AG09309 (cell line): Measurements from ENCODE around the gene MAD1L1.
"Not testable (repeated sequence)": the region's sequence is repeated elsewhere in the genome, so short reads cannot be mapped to it uniquely, and the experiment has no call there.

Experiments used
- DNase-seq: peaks from one replicate; pipeline ENCODE4 v3.0.0-alpha.2; 2010; ENCODE audit warnings: low read depth
- H3K4me3 ChIP-seq: 2 replicates; pipeline ENCODE4 v1.5.1; 2011; ENCODE audit warnings: mild to moderate bottlenecking, low read depth, low read length, moderate library complexity; ENCODE audit not compliant: control insufficient read depth
- CTCF ChIP-seq: IDR thresholded peaks from 2 replicates; pipeline ENCODE4 v1.5.1; 2011; ENCODE audit warnings: mild to moderate bottlenecking, low read depth, low read length, inconsistent platforms; ENCODE audit not compliant: insufficient read depth, control insufficient read depth; ENCODE audit errors: missing control alignments

Gene MAD1L1

DNA sequence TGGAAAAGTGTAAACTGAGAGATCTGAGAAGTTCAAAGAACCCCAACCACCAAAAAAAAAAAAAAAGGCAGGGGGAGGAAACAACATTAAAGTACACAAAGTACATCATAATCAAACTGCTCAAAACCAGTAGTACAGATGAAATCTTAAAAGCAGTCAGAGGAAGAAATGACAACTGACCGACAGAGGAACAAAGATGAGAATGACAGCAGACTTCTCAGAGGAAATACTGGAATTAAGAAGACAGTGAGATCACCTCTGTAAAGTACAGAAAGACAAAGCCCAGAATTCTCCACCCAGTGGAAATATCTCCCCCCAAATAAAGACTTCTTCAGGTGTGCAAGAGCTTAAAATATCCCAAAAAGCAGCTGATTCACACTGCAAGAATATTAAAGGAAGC is 403.1 kb downstream of the MAD1L1 start:
- DNase-seq, H3K4me3 ChIP-seq: not testable (repeated sequence)

DNA sequence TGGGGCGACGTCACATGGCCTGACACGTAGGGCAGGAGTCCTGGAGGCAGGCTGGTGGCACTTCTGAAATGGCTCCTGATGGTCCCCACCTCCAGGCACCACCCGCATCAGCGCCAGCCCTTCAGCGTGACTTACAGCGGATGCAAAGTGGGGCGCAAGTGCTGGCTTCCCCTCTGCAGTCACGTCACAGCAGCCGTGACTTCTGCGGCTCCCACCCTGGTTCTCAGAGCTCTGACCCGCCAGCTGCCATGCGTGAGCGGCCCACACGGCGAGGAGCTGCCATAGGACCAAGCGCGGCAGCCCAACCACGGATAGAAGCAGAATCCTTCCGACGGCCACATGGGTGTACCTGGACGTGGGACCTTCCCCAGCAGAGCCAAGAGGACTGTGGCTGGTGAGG is 403.6 kb downstream of the MAD1L1 start:
- H3K4me3 ChIP-seq: no peak overlapping the region
- no peak for TF ChIP-seq CTCF
- no peak for DNase-seq

DNA sequence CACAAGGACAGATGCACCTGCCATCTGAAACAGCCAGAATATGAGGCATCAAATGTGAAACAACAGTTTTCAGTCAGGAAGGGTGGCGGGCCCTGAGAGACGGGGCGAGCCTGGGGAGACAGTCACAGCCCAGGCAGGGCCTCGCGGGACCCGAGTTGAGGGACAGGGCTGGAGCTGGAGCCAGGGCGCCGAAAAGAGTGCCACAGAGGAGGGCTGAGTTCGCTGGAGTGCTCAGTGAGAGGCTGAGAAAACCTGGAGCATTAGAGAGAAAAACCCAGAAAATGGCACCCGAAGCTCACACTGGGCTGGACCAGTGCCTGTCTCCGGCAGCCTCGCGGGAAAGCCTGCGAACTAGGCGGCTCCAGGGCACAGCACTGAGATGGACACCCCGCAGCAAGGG is 404.6 kb downstream of the MAD1L1 start:
- not testable (repeated sequence) for DNase-seq

DNA sequence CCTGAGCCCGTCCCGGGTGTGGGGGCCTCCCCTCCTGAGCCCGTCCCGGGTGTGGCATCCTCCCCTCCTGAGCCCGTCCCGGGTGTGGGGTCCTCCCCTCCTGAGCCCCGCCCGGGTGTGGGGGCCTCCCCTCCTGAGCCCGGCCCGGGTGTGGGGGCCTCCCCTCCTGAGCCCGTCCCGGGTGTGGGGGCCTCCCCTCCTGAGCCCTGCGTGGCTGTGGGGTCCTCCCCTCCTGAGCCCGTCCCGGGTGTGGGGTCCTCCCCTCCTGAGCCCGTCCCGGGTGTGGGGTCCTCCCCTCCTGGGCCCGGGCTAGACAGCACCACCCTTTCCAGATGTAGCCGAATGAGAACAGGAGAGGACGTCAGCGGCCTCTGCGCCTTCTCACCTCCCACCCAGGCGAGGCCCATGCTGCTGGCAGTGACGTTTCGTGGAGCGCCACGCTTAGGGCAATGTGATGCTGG is 405.2 kb downstream of the MAD1L1 start:
- not testable (repeated sequence) for H3K4me3 ChIP-seq, DNase-seq

More for the DNA sequence above, 404.6 kb downstream of the MAD1L1 start:
- not testable (repeated sequence) for H3K4me3 ChIP-seq

- H3K4me3 ChIP-seq, DNase-seq: not testable (repeated sequence)
Measured at GRCh38 chr7:1826931-1827330, 405.8 kb downstream of the MAD1L1 start.

- H3K4me3 ChIP-seq: no peak overlapping the region
- no peak for TF ChIP-seq CTCF
- no peak for DNase-seq
Measured at GRCh38 chr7:1825897-1826741, 406.6 kb downstream of the MAD1L1 start.

DNA sequence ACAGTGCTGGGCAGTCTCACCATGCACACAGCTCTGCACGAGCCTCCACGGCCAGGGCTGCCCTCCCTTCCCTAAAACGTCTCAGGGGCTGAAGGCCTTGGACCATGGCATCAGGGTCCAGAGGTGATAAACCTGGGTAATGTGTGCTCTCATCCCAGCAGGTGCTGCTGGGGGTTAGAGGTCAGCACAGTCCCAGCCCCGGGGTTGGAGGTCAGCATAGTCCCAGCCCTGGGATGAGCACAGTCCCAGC is 407.2 kb downstream of the MAD1L1 start:
- not testable (repeated sequence) for H3K4me3 ChIP-seq, DNase-seq

DNA sequence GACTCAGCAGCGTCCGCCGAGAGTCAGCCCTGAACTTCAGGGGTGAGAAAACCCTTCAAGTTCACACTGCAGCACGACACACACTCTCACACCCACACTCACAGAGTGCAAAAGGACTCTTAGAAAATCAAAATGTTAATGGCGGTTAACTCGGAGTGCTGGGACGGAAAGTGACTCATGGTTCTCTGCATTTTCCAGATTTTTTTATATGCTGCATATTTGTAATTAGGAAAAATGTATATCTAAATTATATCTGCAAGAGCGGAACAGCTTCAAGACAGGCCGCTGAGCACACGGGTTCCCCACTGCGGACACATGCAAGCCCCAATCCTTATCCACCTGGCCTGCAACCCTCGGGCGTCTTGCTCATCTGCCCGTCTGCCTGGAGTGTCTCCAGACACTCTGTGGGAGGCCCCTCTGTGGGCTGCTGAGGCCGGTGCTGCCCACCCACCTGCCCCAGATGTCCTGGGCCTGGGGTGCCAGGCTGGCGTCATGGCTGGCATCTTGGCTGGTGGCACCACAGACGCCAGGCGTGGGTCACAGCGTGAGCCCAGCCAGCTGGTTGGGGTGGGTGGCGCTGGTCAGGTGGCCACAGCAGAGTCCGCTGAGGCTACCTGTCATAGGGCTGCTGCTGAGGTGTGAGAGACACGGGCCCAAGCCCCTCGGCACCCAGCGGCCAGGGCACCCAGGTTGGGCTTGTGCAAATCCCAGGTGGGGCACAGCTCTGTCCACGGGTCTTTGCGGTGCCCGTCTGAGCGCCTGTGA is 407.7 kb downstream of the MAD1L1 start:
- not testable (repeated sequence) for H3K4me3 ChIP-seq, DNase-seq

DNA sequence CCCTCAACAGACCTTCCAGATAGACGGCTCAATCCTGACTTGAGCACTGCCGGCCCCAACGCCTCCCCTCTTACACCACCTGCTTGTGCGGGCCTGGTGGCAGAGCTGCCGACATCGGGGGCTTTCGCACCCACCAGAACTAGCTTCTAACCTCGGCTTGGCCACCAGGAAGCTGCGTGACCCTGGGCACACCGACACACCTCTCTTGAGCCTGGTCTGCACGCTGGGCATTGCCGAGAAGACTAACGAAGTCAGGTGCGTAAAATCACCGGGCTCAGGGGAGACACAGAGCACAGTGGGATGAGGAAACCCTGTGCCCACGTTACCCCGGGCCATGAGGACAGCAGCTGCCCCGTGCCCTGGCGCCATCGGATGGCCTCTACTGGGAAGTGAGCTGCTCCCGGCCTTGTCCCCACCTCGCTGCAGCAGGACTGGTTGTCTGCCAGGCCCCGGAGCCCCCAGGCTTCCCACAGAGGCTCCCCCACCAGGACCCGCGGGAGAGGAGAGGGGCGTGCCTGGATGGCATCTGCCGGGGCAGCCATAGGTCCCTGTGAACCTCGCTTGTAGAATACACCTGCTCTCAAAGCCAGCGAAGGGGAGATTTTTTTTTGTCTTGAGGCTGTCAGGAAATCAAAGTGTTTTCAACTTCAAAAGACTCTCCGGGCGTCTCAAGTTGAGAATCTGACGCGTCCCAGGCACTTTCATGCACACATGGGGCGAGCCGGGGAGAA is 408.4 kb downstream of the MAD1L1 start:
- DNase-seq, H3K4me3 ChIP-seq: not testable (repeated sequence)

DNA sequence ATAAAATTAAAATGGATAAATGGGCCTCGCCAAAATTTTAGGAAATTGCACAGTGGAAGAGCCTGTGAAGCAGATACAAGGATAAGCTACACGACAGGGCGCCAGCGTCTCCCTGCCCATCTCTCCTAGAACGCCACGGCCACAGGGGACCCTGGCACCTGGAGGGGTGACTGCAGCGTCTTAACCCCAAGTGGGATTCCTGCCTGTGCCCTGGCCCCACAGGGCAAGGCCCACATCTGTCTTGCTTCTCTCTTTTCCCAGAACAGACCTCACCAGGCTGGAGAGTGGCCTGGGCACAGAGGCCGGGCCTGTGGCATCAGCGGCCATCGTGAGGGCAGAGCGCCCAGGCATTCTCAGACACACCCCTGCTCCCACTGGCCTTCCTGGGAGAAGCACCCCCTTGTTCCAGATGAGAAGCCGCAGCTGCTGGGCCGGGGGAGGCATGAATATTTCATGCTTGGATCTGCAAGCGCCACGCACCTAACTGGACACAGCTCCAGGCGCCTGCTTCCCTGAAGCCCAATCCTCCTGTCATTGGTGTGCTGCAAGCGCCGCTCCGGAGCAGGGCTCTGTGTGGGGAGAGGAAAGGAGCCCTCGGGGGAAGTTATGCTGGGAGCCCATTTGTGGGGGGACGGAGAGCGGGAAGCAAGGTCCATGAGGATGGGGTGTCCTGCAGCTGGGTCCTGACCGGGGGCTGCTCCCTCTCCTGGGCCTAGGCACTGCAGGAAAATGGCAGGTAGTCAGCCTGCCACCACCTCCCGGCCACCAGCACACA is 409.2 kb downstream of the MAD1L1 start:
- H3K4me3 ChIP-seq: no peak overlapping the region
- DNase-seq: no peak
- TF ChIP-seq CTCF: no peak
